C4-2B (cell line): ENCODE measurements around the gene ELL2.

Experiments used
- ZFX ChIP-seq: fragments of 450-650 bp; IDR thresholded peaks from 2 replicates; pipeline ENCODE4 v1.6.1; 2017
- TF ChIP-seq, protein P1 (sequence below): fragments of 450-650 bp; conservative IDR thresholded peaks from 2 replicates; pipeline ENCODE4 v1.5.1; 2017; ENCODE audit warnings: mild to moderate bottlenecking

- TF ChIP-seq, protein P1, sequence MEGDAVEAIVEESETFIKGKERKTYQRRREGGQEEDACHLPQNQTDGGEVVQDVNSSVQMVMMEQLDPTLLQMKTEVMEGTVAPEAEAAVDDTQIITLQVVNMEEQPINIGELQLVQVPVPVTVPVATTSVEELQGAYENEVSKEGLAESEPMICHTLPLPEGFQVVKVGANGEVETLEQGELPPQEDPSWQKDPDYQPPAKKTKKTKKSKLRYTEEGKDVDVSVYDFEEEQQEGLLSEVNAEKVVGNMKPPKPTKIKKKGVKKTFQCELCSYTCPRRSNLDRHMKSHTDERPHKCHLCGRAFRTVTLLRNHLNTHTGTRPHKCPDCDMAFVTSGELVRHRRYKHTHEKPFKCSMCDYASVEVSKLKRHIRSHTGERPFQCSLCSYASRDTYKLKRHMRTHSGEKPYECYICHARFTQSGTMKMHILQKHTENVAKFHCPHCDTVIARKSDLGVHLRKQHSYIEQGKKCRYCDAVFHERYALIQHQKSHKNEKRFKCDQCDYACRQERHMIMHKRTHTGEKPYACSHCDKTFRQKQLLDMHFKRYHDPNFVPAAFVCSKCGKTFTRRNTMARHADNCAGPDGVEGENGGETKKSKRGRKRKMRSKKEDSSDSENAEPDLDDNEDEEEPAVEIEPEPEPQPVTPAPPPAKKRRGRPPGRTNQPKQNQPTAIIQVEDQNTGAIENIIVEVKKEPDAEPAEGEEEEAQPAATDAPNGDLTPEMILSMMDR = no peak
- no peak for TF ChIP-seq ZFX
Observed at GRCh38 chr5:95845391-95845790, 116.3 kb downstream of the ELL2 start.
